DOHH2 (cell line): ENCODE results near the gene SH2D3A.

ENCODE experiments used
- CTCF ChIP-seq: fragments of 200-600 bp; sonication (generic); IDR thresholded peaks from one replicate; pipeline ENCODE4 v1.5.1; 2014; ENCODE audit warnings: antibody characterized with exemption, mild to moderate bottlenecking, low read depth, low read length; ENCODE audit not compliant: poor library complexity, severe bottlenecking
- EZH2phosphoT487 ChIP-seq: fragments of 200-600 bp; sonication (generic); IDR thresholded peaks from 2 replicates; pipeline ENCODE4 v1.6.1; 2017; ENCODE audit warnings: borderline replicate concordance, mild to moderate bottlenecking, antibody characterized with exemption, low read length, moderate library complexity, mixed read lengths

DNA sequence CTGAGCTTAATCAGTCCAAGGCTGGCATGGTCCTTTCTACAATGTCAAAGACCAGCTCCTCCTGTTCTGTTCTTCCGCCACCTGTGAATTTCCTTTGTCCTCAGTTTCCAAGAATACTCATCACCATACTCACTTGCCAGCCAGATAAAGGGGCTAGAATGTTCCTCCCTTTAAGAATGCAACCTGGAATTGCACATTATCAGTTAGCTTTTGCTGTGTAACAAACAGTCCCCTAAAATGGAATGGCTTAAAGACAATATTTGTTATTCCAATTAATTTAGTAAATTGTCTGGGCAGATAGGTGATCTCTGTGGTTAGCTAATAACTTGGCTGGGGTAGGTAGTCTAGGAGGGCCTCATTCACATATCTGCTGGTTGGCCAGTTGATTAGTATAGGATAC is 41.3 kb upstream of the SH2D3A start:
- TF ChIP-seq CTCF = no peak
- TF ChIP-seq EZH2phosphoT487 = no peak
